Panc1 (cell line): ENCODE results near the gene MYO18B.

ENCODE experiments used
- CTCF ChIP-seq: fragments of 450-650 bp; IDR thresholded peaks from 2 replicates; pipeline ENCODE4 v1.5.1; 2017; ENCODE audit warnings: mild to moderate bottlenecking
- POLR2AphosphoS5 ChIP-seq: IDR thresholded peaks from 2 replicates; pipeline ENCODE4 v1.6.1; 2012; ENCODE audit warnings: mild to moderate bottlenecking, low read depth, low read length, moderate library complexity
- REST ChIP-seq, 2 experiments: IDR thresholded peaks; 2 replicates each; pipeline ENCODE4 v1.6.1; 2011 to 2012; ENCODE audit warnings: low read depth in 2 of 2, control low read depth in 1 of 2, low read length in 1 of 2, mild to moderate bottlenecking in 1 of 2, moderate library complexity in 1 of 2; ENCODE audit not compliant: insufficient read depth in 1 of 2
- SIN3A ChIP-seq: IDR thresholded peaks from 2 replicates; pipeline ENCODE4 v1.6.1; 2012; ENCODE audit warnings: low read depth, mild to moderate bottlenecking, low read length, moderate library complexity, borderline replicate concordance; ENCODE audit not compliant: insufficient read depth

- TF ChIP-seq CTCF (no peak), POLR2AphosphoS5 (no peak), REST (IDR thresholded peaks at IDR 0.05; ENCODE audit: insufficient read depth in 1 of 2, low read depth in 2 of 2, low read length in 1 of 2) (no peak), SIN3A (no peak)
Observed at GRCh38 chr22:25955323-25955722, 213.3 kb downstream of the MYO18B start.
